LNCaP clone FGC (cell line): Measurements from ENCODE around the gene GATA1.
"Not testable (repeated sequence)": the region's sequence is repeated elsewhere in the genome, so short reads cannot be mapped to it uniquely, and the experiment has no call there.

Experiments
- DNase-seq: peaks from one replicate; pipeline ENCODE4 v3.0.0-alpha.2; 2011; ENCODE audit warnings: low read depth
- H3K4me3 ChIP-seq: 2 replicates; pipeline ENCODE4 v1.5.1; 2011; ENCODE audit warnings: mild to moderate bottlenecking, low read depth, low read length, control low read depth
- TF ChIP-seq, protein P1 (sequence below): IDR thresholded peaks from 2 replicates; pipeline ENCODE4 v1.5.1; 2012; ENCODE audit warnings: mild to moderate bottlenecking; ENCODE audit not compliant: control insufficient read depth, insufficient read depth; ENCODE audit errors: extremely low read depth

The GATA1 gene

GRCh38 chrX:48806081-48806480 is 19.7 kb downstream of the GATA1 start:
- no peak for DNase-seq
- TF ChIP-seq, protein P1, sequence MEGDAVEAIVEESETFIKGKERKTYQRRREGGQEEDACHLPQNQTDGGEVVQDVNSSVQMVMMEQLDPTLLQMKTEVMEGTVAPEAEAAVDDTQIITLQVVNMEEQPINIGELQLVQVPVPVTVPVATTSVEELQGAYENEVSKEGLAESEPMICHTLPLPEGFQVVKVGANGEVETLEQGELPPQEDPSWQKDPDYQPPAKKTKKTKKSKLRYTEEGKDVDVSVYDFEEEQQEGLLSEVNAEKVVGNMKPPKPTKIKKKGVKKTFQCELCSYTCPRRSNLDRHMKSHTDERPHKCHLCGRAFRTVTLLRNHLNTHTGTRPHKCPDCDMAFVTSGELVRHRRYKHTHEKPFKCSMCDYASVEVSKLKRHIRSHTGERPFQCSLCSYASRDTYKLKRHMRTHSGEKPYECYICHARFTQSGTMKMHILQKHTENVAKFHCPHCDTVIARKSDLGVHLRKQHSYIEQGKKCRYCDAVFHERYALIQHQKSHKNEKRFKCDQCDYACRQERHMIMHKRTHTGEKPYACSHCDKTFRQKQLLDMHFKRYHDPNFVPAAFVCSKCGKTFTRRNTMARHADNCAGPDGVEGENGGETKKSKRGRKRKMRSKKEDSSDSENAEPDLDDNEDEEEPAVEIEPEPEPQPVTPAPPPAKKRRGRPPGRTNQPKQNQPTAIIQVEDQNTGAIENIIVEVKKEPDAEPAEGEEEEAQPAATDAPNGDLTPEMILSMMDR = no peak
- H3K4me3 ChIP-seq = no peak overlapping the region

DNA sequence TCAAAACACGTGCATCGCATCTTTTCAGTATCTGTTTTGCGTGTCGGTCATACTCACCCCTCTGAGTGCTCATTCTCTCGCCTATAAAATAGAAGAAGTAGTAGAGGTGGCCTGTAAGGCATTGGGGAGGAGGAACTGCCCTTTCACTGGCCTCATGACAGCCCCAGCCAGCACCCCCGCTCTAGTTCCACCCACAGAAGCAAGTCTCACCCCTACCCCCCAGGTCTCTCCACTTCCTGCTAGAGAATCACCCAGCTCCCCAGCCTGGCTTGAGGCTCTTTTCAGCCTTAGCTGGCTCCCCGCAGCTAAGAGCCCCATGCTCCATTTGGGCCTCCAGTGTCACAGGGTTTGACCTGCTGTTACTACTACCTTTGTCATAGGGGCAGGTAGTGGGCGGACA is 27.3 kb downstream of the GATA1 start:
- TF ChIP-seq, protein P1 = no peak
- no peak overlapping the region for H3K4me3 ChIP-seq
- DNase-seq = no peak

- H3K4me3 ChIP-seq = no peak overlapping the region
- TF ChIP-seq, protein P1 = no peak
- DNase-seq = no peak
Measured at GRCh38 chrX:48814722-48815121, 28.3 kb downstream of the GATA1 start.

DNA sequence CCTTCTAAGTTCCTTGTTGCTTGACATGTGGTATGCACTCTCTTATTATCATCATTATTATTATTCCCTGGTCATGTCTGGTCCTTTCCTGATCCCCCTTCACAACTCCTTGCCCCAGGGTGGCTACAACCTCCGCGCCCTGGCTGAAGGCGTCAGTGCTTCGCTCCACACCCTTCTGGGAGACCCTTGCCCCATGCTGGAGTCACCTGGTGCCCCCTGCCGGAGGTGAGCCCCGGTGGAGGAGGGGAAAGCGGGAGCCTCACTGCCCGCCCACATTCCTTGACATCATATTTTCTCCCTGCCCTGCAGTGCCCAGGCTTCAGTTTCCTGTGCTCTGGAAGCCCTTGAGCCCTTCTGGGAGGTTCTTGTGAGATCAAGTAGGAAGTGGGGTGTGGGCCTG is 28.9 kb downstream of the GATA1 start:
- no peak overlapping the region for H3K4me3 ChIP-seq
- TF ChIP-seq, protein P1 = no peak
- no peak for DNase-seq

- H3K4me3 ChIP-seq = no peak overlapping the region
- DNase-seq = no peak
- TF ChIP-seq, protein P1 = no peak
Measured at GRCh38 chrX:48816014-48816810, 29.8 kb downstream of the GATA1 start.

DNA sequence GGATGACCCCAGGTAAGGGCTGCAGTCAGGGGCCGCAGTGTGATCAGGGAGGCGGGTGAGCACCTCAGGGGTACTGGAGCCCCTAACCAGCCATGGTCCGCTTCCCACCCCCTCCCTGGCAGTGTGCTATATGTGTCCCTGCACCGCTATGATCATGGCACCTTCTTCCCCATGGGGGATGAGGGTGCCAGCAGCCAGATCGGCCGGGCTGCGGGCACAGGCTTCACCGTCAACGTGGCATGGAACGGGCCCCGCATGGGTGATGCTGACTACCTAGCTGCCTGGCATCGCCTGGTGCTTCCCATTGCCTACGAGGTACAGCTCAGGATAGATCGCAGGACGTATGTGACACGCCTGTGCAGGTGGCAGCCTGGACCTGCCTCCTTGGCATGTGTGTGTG is 31.7 kb downstream of the GATA1 start:
- no peak for DNase-seq
- TF ChIP-seq, protein P1 = no peak
- H3K4me3 ChIP-seq = no peak overlapping the region

- TF ChIP-seq, protein P1 = no peak
- H3K4me3 ChIP-seq = no peak overlapping the region
Measured at GRCh38 chrX:48818866-48819265, 32.5 kb downstream of the GATA1 start.

DNA sequence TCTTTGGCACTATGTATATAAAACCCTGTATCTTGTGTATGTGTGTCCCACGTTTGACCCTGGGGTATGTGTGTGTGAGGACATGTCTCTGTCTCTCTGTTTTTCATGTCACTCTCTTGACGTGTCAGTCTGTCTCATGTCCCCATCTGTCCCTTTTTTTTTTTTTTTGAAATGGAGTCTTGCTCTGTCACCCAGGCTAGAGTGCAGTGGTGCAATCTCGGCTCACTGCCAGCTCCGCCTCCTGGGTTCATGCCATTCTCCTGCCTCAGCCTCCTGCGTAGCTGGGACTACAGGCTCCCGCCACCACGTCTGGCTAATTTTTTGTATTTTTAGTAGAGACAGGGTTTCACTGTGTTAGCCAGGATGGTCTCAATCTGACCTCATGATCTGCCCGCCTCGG is 33.0 kb downstream of the GATA1 start:
- not testable (repeated sequence) for DNase-seq, H3K4me3 ChIP-seq

More at GRCh38 chrX:48818866-48819265, 32.5 kb downstream of the GATA1 start:
- no peak for DNase-seq
